GM12878 (cell line): ENCODE results near the gene BPI. TPM values are rescaled to one million over a fixed set of nuclear protein-coding genes. Genes with fewer than 3 reads are reported as not detected.

Source experiments
- ATAC-seq: fragments of 200-7000 bp; cut with Tn5 transposase; 3 replicates; pipeline ENCODE4 v1.9.1; 2020; ENCODE audit warnings: mild to moderate bottlenecking, moderate library complexity
- BruUV-seq: library from RNA; stranded (reverse); fragments of 400-500 nt; replicated peaks from 2 replicates; lab custom pipeline; 2021; lab: Mats Ljungman, UMichigan
- CTCF ChIA-PET: fragments of 300-600 bp; sonication (Branson Sonifier 250); formaldehyde crosslinking; extraction: SDS; loops from one replicate; lab custom pipeline; 2021; ENCODE audit warnings: inconsistent platforms; lab: Yijun Ruan, JAX
- POLR2A ChIA-PET: fragments of 350-600 bp; formaldehyde crosslinking; extraction: SDS; loops from one replicate; lab custom pipeline; 2021; ENCODE audit warnings: inconsistent platforms; lab: Charles Lee
- RAD21 ChIA-PET: fragments of 300-600 bp; sonication (Branson Sonifier 250); formaldehyde crosslinking; loops from one replicate; lab custom pipeline; 2023; ENCODE audit warnings: antibody characterized with exemption; ENCODE audit not compliant: unreplicated experiment; lab: Charles Lee
- SMC1A ChIA-PET: fragments of 300-600 bp; sonication (Branson Sonifier 250); formaldehyde crosslinking; loops from one replicate; lab custom pipeline; 2023; ENCODE audit not compliant: unreplicated experiment, uncharacterized antibody; lab: Charles Lee
- DNase-seq: peaks from one replicate; pipeline ENCODE4 v3.0.0-alpha.2; 2011; ENCODE audit warnings: low read depth, low spot score
- FAIRE-seq: peaks from 3 replicates; lab custom pipeline; 2011; peaks lifted over from hg19 to GRCh38; lab: Jason Lieb, UNC
- H2AFZ ChIP-seq: 2 replicates; pipeline ENCODE4 v1.6.0; 2011; ENCODE audit warnings: low read depth, low read length, control low read depth; ENCODE audit not compliant: control insufficient read depth
- H3K27ac ChIP-seq: 2 replicates; pipeline ENCODE4 v1.5.1; 2011; ENCODE audit warnings: control low read depth; ENCODE audit not compliant: control insufficient read depth, insufficient read depth
- H3K27me3 ChIP-seq, 2 experiments: replicated peaks in 1 of 2; 2 replicates each; pipeline versions ENCODE4 v1.6.0 to v1.6.1; 2011; ENCODE audit warnings: low read length in 1 of 2; ENCODE audit not compliant: control insufficient read depth in 2 of 2, insufficient read depth in 2 of 2
- H3K36me3 ChIP-seq, 2 experiments: 2 replicates each; pipeline ENCODE4 v1.5.1; 2011; ENCODE audit warnings: low read length in 1 of 2; ENCODE audit not compliant: control insufficient read depth in 2 of 2, insufficient read depth in 2 of 2
- H3K4me1 ChIP-seq: 2 replicates; pipeline ENCODE4 v1.6.1; 2011; ENCODE audit warnings: mild to moderate bottlenecking, low read length, moderate library complexity, mixed read lengths; ENCODE audit not compliant: control insufficient read depth, insufficient read depth
- H3K4me2 ChIP-seq: 2 replicates; pipeline ENCODE4 v1.6.0; 2011; ENCODE audit warnings: control low read depth; ENCODE audit not compliant: control insufficient read depth, insufficient read depth
- H3K4me3 ChIP-seq: fragments of 200-600 bp; sonication (generic); 2 replicates; pipeline ENCODE4 v1.5.1; 2016
- H3K79me2 ChIP-seq: 2 replicates; pipeline ENCODE4 v1.6.0; 2011; ENCODE audit warnings: low read length; ENCODE audit not compliant: control insufficient read depth, insufficient read depth
- H3K9ac ChIP-seq: 2 replicates; pipeline ENCODE4 v1.8.0; 2011; ENCODE audit warnings: low read length, control low read depth, mixed read lengths; ENCODE audit not compliant: control insufficient read depth, insufficient read depth
- H3K9me3 ChIP-seq: replicated peaks from 3 replicates; pipeline ENCODE4 v1.5.1; 2011; ENCODE audit warnings: mild to moderate bottlenecking, low read length; ENCODE audit not compliant: control insufficient read depth, insufficient read depth
- H4K20me1 ChIP-seq: 2 replicates; pipeline ENCODE4 v1.6.0; 2011; ENCODE audit not compliant: control insufficient read depth, insufficient read depth
- CBX5 ChIP-seq: sonication (generic); IDR thresholded peaks from 2 replicates; pipeline ENCODE4 v1.6.1; 2016; ENCODE audit warnings: low read depth, moderate library complexity, mild to moderate bottlenecking, inconsistent platforms
- CHD4 ChIP-seq: fragments of 200-600 bp; sonication (generic); IDR thresholded peaks from 2 replicates; pipeline ENCODE4 v1.6.1; 2016; ENCODE audit warnings: mild to moderate bottlenecking
- GABPA ChIP-seq: IDR thresholded peaks from 2 replicates; pipeline ENCODE4 v1.6.1; 2014; ENCODE audit warnings: antibody characterized with exemption, low read depth, mild to moderate bottlenecking, inconsistent platforms
- IRF4 ChIP-seq: IDR thresholded peaks from 2 replicates; pipeline ENCODE4 v1.6.1; 2011; ENCODE audit warnings: low read depth, low read length
- NR2F1 ChIP-seq: fragments of 450-650 bp; conservative IDR thresholded peaks from 2 replicates; pipeline ENCODE4 v1.6.1; 2017; ENCODE audit warnings: mild to moderate bottlenecking
- RB1 ChIP-seq: fragments of 450-650 bp; formaldehyde crosslinking; IDR thresholded peaks from 2 replicates; pipeline ENCODE4 v1.6.1; 2017; ENCODE audit warnings: mild to moderate bottlenecking, borderline replicate concordance
- RELA ChIP-seq: fragments of 450-650 bp; IDR thresholded peaks from 2 replicates; pipeline ENCODE4 v1.8.0; 2014; ENCODE audit warnings: borderline replicate concordance; ENCODE audit not compliant: partially characterized antibody
- TCF12 ChIP-seq: IDR thresholded peaks from 2 replicates; pipeline ENCODE4 v1.6.1; 2011; ENCODE audit warnings: low read depth, mild to moderate bottlenecking, low read length
- ZZZ3 ChIP-seq: IDR thresholded peaks from 2 replicates; pipeline ENCODE4 v1.6.1; 2011; ENCODE audit warnings: low read depth; ENCODE audit not compliant: control insufficient read depth, insufficient read length
- WGBS: methylation state at CpG from one replicate; pipeline ENCODE4 v1.1.6; 2016; ENCODE audit warnings: low lambda C conversion rate; ENCODE audit not compliant: insufficient replicate concordance, insufficient coverage; ENCODE audit errors: missing lambda C conversion rate; 5-methylcytosine and 5-hydroxymethylcytosine counted together
- in situ Hi-C: fragments of 300-500 bp; cut with MboI; formaldehyde crosslinking; loops from 9 replicates; pipeline ENCODE4 v1.14.3; 2018; ENCODE audit warnings: mixed read lengths
- intact Hi-C: fragments of 100-400 bp; cut with micrococcal nuclease; formaldehyde crosslinking; loops from one replicate; pipeline ENCODE4 v1.14.2; 2022; ENCODE audit not compliant: unreplicated experiment
- polyA plus RNA-seq, 11 experiments: library from polyadenylated mRNA; depleted of rRNA in 4 of 11; unstranded in 6 of 11; stranded (reverse) in 5 of 11; fragments of >200 nt; fragmentation: Nextera tagmentation in 4 of 11; fragmentation: Illumina TruSeq in 1 of 11; extraction: Ambion mirVana in 4 of 11; extraction: Trizol in 1 of 11; gene quantifications; 1 replicate in 1 of 11; 2 replicates in 10 of 11; pipeline versions ENCODE4 v1.2.1 to v1.2.3, GENCODE V29; 2011 to 2016; ENCODE audit warnings: inconsistent platforms in 2 of 11, missing spikeins in 2 of 11, low read depth in 1 of 11
- total RNA-seq, 4 experiments: library from RNA; depleted of rRNA in 3 of 4; stranded (reverse); fragments of >200 nt in 3 of 4; fragmentation: Illumina TruSeq in 1 of 4; extraction: Trizol in 1 of 4; gene quantifications; 2 replicates each; pipeline versions ENCODE4 v1.2.1 to v1.2.3, GENCODE V29; 2013 to 2021
- TF ChIP-seq, protein P1 (sequence below): fragments of 150-350 bp; IDR thresholded peaks from 2 replicates; pipeline ENCODE4 v1.6.1; 2016; ENCODE audit warnings: low read depth, low read length
- TF ChIP-seq, protein P2 (sequence below): fragments of 450-650 bp; conservative IDR thresholded peaks from 2 replicates; pipeline ENCODE4 v1.6.1; 2017; ENCODE audit warnings: mild to moderate bottlenecking, moderate library complexity
- TF ChIP-seq, protein P3 (sequence below): fragments of 450-650 bp; IDR thresholded peaks from 2 replicates; pipeline ENCODE4 v1.6.1; 2018; ENCODE audit warnings: mild to moderate bottlenecking, low read depth, moderate library complexity; ENCODE audit not compliant: partially characterized antibody
- TF ChIP-seq, protein P4 (sequence below): fragments of 450-650 bp; IDR thresholded peaks from 2 replicates; pipeline ENCODE4 v1.6.1; 2017; ENCODE audit warnings: low read depth, mild to moderate bottlenecking, moderate library complexity

Gene BPI
- total and polyA plus RNA-seq, 10 of the 15 experiments (the other 5 are each of a cell fraction or from before 2014, with no cell fraction given): not detected

DNA sequence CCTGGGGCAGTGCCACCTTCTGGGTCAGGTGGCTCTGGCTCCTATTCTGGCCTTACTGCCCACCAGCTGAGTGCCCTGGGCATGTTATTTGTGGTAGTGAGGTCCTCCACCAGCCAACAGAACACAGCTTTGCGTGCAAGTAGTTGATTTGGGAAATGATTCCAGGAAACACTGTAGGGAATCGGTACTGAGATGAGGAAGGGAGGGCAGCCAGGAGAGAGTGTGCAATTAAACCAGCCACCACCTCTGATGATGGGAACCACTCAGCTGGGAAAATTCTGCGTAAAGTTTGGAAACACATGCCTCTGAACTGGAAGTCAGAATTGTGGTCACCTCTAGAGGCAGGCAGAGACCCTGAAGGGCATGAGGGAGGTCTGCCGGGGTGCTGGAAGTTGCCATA is 42.8 kb downstream of the BPI start (continued):
- TF ChIP-seq, protein P1, sequence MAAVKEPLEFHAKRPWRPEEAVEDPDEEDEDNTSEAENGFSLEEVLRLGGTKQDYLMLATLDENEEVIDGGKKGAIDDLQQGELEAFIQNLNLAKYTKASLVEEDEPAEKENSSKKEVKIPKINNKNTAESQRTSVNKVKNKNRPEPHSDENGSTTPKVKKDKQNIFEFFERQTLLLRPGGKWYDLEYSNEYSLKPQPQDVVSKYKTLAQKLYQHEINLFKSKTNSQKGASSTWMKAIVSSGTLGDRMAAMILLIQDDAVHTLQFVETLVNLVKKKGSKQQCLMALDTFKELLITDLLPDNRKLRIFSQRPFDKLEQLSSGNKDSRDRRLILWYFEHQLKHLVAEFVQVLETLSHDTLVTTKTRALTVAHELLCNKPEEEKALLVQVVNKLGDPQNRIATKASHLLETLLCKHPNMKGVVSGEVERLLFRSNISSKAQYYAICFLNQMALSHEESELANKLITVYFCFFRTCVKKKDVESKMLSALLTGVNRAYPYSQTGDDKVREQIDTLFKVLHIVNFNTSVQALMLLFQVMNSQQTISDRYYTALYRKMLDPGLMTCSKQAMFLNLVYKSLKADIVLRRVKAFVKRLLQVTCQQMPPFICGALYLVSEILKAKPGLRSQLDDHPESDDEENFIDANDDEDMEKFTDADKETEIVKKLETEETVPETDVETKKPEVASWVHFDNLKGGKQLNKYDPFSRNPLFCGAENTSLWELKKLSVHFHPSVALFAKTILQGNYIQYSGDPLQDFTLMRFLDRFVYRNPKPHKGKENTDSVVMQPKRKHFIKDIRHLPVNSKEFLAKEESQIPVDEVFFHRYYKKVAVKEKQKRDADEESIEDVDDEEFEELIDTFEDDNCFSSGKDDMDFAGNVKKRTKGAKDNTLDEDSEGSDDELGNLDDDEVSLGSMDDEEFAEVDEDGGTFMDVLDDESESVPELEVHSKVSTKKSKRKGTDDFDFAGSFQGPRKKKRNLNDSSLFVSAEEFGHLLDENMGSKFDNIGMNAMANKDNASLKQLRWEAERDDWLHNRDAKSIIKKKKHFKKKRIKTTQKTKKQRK: no peak

DNA sequence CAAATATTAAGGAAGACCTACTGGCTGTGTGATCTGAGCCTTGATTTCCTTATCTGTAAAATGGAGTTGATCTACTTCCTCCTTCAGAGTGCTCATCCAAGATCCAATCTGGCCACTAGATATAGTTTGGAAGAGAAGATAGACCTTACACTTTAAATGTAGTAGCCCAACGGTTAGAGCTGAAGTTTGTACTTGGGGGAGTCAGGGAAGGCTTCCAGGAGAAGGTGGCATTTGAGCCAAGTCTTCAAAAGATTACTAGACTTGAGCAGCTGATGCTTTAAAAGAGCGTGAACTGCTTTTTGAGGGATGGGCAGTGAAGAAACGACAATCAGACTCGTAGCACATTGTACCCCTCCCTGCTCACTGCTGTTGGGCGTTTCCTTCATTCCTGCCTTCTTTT is 45.9 kb downstream of the BPI start:
- Histone ChIP-seq H3K4me1 (no peaks in the 10 kb centered on the region), H3K4me3 (no peak overlapping the region), H3K36me3 (no peaks in the 10 kb centered on the region), H3K27me3 (peaks cover 3 to 6% of the 10 kb centered on the region in 2 experiments; a peak in 3 of 4 replicates)
- no TSS peak for BruUV-seq
- POLR2A ChIA-PET: no interaction called here
- CTCF ChIA-PET: no interaction called here
- TF ChIP-seq CBX5 (no peak), IRF4 (no peak), TCF12 (no peak), ZZZ3 (no peak), CHD4 (no peak), GABPA (no peak), RB1 (no peak), RELA (no peak), NR2F1 (no peak)
- TF ChIP-seq, protein P2, sequence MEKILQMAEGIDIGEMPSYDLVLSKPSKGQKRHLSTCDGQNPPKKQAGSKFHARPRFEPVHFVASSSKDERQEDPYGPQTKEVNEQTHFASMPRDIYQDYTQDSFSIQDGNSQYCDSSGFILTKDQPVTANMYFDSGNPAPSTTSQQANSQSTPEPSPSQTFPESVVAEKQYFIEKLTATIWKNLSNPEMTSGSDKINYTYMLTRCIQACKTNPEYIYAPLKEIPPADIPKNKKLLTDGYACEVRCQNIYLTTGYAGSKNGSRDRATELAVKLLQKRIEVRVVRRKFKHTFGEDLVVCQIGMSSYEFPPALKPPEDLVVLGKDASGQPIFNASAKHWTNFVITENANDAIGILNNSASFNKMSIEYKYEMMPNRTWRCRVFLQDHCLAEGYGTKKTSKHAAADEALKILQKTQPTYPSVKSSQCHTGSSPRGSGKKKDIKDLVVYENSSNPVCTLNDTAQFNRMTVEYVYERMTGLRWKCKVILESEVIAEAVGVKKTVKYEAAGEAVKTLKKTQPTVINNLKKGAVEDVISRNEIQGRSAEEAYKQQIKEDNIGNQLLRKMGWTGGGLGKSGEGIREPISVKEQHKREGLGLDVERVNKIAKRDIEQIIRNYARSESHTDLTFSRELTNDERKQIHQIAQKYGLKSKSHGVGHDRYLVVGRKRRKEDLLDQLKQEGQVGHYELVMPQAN: no peak
- TF ChIP-seq, protein P3, sequence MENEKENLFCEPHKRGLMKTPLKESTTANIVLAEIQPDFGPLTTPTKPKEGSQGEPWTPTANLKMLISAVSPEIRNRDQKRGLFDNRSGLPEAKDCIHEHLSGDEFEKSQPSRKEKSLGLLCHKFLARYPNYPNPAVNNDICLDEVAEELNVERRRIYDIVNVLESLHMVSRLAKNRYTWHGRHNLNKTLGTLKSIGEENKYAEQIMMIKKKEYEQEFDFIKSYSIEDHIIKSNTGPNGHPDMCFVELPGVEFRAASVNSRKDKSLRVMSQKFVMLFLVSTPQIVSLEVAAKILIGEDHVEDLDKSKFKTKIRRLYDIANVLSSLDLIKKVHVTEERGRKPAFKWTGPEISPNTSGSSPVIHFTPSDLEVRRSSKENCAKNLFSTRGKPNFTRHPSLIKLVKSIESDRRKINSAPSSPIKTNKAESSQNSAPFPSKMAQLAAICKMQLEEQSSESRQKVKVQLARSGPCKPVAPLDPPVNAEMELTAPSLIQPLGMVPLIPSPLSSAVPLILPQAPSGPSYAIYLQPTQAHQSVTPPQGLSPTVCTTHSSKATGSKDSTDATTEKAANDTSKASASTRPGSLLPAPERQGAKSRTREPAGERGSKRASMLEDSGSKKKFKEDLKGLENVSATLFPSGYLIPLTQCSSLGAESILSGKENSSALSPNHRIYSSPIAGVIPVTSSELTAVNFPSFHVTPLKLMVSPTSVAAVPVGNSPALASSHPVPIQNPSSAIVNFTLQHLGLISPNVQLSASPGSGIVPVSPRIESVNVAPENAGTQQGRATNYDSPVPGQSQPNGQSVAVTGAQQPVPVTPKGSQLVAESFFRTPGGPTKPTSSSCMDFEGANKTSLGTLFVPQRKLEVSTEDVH: no peak
- TF ChIP-seq, protein P4, sequence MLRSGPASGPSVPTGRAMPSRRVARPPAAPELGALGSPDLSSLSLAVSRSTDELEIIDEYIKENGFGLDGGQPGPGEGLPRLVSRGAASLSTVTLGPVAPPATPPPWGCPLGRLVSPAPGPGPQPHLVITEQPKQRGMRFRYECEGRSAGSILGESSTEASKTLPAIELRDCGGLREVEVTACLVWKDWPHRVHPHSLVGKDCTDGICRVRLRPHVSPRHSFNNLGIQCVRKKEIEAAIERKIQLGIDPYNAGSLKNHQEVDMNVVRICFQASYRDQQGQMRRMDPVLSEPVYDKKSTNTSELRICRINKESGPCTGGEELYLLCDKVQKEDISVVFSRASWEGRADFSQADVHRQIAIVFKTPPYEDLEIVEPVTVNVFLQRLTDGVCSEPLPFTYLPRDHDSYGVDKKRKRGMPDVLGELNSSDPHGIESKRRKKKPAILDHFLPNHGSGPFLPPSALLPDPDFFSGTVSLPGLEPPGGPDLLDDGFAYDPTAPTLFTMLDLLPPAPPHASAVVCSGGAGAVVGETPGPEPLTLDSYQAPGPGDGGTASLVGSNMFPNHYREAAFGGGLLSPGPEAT: no peak
- TF ChIP-seq, all 136 proteins: peak for 0
- Histone ChIP-seq H3K9me3 (no peaks in the 10 kb centered on the region), H3K79me2 (no peaks in the 10 kb centered on the region), H2AFZ (no peak overlapping the region), H3K27ac (no peak overlapping the region), H3K4me2 (no peak overlapping the region), H4K20me1 (no peaks in the 10 kb centered on the region), H3K9ac (no peak overlapping the region)
- ChIA-PET SMC1A (no interaction called here), RAD21 (no interaction called here)
- ATAC-seq (no peak), DNase-seq (no peak), FAIRE-seq (no peak)
- intact Hi-C loops: no loop called here
- in situ Hi-C loops: no loop called here
- WGBS: 26% methylated on average over 5 of the region's 5 CpGs
